HL-60 (cell line): ENCODE results near the gene ZNF365.

Source experiments
- DNase-seq, 2 experiments: peaks; one replicate each; pipeline ENCODE4 v3.0.0-alpha.2; 2010 to 2020; ENCODE audit warnings: low read depth in 1 of 2, low spot score in 1 of 2
- H3K27ac ChIP-seq: fragments of 250-450 bp; sonication (Bioruptor Pico); replicated peaks from 2 replicates; pipeline ENCODE4 v1.5.1; 2020; ENCODE audit warnings: mild to moderate bottlenecking, moderate library complexity
- H3K27me3 ChIP-seq: fragments of 250-450 bp; sonication (Bioruptor Pico); 2 replicates; pipeline ENCODE4 v1.5.1; 2021; ENCODE audit warnings: mild to moderate bottlenecking, moderate library complexity; ENCODE audit not compliant: insufficient read depth, poor library complexity, severe bottlenecking
- H3K4me3 ChIP-seq: replicated peaks from 2 replicates; pipeline ENCODE4 v1.5.1; 2011; ENCODE audit warnings: mild to moderate bottlenecking, control low read depth, low read length; ENCODE audit not compliant: insufficient read depth
- CTCF ChIP-seq: IDR thresholded peaks from one replicate; pipeline ENCODE4 v1.5.1; 2011; ENCODE audit warnings: low read length, control low read depth, inconsistent platforms; ENCODE audit not compliant: insufficient read depth
- GABPA ChIP-seq: IDR thresholded peaks from 2 replicates; pipeline ENCODE4 v1.6.1; 2012; ENCODE audit warnings: low read depth
- POLR2AphosphoS5 ChIP-seq: IDR thresholded peaks from 2 replicates; pipeline ENCODE4 v1.6.1; 2012; ENCODE audit warnings: low read depth
- REST ChIP-seq: IDR thresholded peaks from 2 replicates; pipeline ENCODE4 v1.6.1; 2012; ENCODE audit warnings: low read depth; ENCODE audit not compliant: insufficient replicate concordance
- SPI1 ChIP-seq: IDR thresholded peaks from 2 replicates; pipeline ENCODE4 v1.6.1; 2012; ENCODE audit warnings: low read depth, mild to moderate bottlenecking, borderline replicate concordance

ZNF365 gene

DNA sequence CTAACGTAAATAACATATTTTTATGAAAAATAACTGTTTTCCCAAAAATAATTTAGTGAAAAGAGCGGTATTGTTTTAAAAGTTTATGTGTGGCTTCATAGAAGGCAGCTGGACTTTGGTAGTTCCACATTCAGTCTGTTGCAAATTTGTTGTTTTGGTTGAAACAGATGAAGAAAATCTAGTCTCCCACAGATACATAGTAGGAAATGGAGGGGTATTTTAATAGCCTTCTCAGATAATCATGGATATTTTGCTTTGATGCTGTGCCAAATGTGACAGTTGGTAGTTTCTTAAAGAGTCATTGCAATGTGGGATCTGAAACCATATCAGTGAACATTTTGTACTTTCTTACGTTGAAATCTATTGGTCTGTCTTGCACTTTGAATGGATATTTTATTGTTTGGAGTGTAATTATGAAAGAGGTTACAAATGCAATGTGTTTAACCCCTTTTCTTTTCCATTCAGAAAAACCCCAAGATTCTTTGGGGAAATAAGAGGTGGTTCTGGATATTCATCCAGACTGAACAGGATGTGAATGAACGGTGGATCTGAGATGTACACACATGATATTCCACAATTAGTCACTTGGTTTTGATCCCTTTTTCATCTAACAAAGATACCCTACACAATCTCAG is 10.4 kb downstream of the ZNF365 start:
- DNase-seq = no peak
- Histone ChIP-seq H3K27ac (no peak overlapping the region), H3K27me3 (no peaks in the 10 kb centered on the region), H3K4me3 (no peak overlapping the region)
- TF ChIP-seq CTCF (no peak), REST (no peak), GABPA (no peak), SPI1 (no peak), POLR2AphosphoS5 (no peak)

GRCh38 chr10:62386356-62387320 is 12.5 kb downstream of the ZNF365 start:
- Histone ChIP-seq H3K27ac (no peak overlapping the region), H3K4me3 (no peak overlapping the region), H3K27me3 (no peaks in the 10 kb centered on the region)
- DNase-seq = no peak
- TF ChIP-seq POLR2AphosphoS5 (no peak), GABPA (no peak), REST (no peak), SPI1 (no peak), CTCF (no peak)

GRCh38 chr10:62388328-62388727 is 14.2 kb downstream of the ZNF365 start:
- Histone ChIP-seq H3K27ac (no peak overlapping the region), H3K27me3 (peaks cover 2% of the 10 kb centered on the region), H3K4me3 (no peak overlapping the region)
- DNase-seq = no peak
- TF ChIP-seq POLR2AphosphoS5 (no peak), GABPA (no peak), CTCF (no peak), SPI1 (no peak)
